DMS 273 (cell line): ENCODE results near the gene PLPP4.

ENCODE experiments used
- DNase-seq: peaks from one replicate; lab custom pipeline; 2025; ENCODE audit not compliant: unreplicated experiment; lab: John Stamatoyannopoulos, UW

The PLPP4 gene

GRCh38 chr10:120607016-120607709 lies 150.1 kb downstream of the PLPP4 start:
- DNase-seq: no peak

DNA sequence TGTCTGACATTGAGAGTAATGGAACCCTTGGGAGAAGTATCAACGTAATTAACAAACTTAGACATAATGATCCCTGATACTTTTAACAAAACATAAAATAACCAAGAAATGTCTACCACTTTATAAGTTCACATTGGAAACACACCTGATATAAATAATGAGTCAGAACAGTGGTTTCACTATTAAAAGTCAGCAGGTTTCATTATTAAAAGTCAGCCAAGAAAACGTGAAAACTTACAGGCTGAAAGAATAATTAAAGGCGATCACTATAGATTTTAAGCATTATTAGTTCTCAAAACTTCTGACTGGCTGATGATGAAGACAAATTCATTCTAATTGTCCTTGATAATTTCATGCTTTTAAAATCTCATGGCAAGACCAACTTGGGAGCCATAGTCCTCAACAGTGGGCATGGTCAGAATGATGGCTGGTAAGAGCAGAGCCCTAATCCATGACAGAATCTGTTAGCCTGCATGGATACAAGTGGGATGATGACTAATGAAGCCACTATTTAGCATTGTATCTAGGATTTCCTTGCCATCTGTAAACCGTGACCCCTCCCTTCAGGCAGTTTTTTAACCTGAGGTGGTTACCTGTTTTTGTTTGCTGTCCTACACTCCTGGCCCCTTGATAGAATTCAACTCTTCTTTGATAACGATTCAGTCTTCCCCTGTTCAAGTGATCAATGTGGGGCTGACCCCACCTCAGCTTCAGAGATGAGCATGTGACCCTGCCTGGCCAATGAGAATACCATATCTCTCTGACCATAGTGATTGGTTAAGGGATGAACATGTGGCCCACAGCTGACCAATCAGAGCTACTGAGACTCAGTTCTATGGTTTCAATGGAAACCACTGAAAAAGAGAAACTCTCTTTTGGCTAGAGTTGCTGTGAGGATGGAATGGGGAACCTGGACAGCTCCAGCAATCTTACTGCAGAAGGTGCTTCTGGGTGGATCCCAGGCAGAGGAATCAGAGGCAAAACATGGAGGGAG lies 151.0 kb downstream of the PLPP4 start:
- no peak for DNase-seq

DNA sequence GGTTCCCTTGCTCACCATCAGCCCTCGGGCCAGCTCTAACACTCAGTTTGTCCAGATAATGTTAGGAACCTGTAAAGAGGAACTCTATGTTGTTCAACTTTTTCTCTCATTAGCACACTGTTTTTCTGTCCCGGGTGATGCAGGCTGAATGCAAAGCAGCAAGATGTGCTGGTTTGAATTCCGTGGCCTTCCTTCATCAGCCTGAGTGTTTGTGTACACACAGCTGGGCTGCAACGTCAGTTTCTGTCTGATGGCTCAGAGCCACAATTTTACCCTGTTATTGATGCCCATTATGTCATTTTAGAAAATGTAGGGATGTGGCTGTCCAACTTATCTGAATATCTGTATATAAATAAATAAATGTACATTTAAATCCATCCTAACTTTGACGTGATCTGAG lies 152.0 kb downstream of the PLPP4 start:
- peak; percentile 1 for DNase-seq

DNA sequence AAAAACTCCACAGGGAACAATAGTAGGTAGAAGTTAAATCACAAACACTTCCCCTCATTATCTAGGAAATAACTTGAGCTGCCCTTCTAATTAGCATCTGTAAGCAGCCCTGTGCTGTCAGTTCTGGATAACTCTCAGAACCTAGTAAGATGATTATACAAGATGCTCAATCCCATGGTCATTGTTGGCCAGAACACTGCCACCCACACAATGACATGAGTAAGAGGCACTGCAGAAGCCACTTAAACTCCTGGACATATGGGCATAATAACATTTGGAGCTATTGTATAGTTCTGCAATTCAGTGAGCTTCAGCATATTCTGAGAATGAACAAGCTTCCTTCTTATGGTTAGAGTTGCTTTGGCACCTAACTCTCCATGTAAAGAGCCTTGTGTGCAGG lies 153.8 kb downstream of the PLPP4 start:
- DNase-seq: no peak

GRCh38 chr10:120612756-120613155 lies 155.7 kb downstream of the PLPP4 start:
- DNase-seq: no peak

DNA sequence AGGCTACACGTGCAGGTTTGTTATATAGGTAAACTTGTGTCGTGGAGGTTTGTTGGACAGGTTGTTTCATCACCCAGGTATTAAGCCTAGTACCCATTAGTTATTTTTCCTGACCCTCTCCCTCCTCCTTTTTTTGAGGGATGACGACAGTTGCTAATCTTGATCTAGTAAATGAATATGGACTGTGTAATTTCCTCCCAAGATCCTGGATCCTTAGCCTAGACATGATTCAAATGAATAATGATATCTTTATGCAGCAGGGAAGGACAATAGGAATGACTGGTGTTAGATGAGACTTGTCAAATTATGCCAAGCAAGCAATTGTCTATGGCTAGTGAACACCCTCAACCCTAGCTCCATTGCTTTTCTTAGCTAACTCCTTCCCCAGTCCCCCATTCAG lies 156.2 kb downstream of the PLPP4 start:
- no peak for DNase-seq

- DNase-seq: no peak
Measured at GRCh38 chr10:120614680-120615079, 157.7 kb downstream of the PLPP4 start.

DNA sequence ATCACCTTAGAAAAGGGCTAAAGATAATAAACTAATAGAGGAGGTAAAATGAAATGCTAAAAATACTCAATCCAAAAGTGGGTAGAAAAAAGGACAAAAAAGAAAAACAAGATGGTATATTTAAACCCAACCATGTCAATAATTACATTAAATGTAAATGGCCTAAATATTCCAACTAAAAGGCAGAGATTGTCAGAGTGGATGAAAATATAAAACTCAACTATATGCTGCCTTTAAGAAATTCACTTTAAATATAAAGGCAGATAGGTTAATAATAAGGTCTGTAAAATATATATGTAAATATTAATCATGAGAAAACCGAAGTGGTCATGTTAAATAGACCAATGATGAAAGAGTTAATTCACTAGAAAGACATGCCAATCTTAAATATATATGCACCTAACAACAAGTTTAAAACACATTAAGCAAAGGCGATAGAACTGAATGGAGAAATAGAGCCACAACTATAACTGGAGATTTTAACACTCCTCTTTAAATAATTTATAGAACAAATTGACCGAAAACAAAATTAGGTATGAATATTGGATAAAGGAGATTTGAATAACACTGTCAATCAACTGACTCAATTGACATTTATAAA lies 159.4 kb downstream of the PLPP4 start:
- DNase-seq: no peak

DNA sequence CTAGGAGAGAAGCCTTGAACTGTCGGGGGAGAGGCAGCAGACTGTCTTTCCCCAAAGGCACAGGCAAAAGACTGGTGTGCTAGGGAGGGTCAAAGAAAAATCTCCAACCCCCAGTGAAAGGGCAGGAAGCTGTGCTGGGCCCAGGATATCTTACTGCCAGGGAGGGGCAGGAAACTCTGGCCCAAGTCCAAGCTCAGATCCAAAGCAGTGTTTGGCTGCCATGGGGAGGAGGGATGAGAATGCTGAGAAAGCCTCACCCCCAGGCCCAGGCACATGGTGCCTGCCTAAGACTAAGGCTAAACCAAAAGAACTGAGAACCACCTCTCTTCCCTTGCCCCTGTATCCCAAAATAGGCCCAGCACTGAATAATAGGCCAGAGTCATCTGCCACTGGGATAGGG lies 171.2 kb downstream of the PLPP4 start:
- no peak for DNase-seq

- DNase-seq: no peak
Measured at GRCh38 chr10:120630266-120630665, 173.2 kb downstream of the PLPP4 start.

DNA sequence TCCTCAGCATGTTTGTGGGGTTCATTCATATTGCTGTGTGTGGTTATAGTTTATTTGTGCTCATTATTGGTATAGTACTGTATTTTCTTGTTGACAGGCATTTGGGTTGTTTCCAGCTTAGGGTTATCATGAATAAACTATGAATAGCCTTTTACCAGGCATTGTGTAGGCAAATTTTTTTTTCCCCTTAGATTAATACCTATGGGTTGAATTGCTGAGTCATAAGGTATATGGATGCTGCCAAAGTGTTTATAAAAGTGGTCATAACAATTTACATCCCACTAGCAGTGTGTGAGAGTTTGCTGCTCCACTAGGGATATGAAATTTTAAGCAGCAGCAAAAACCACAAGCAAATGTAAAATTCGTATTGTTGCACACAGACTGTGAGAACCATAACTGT lies 175.0 kb downstream of the PLPP4 start:
- DNase-seq: no peak

GRCh38 chr10:120632942-120633341 lies 175.9 kb downstream of the PLPP4 start:
- DNase-seq: no peak

DNA sequence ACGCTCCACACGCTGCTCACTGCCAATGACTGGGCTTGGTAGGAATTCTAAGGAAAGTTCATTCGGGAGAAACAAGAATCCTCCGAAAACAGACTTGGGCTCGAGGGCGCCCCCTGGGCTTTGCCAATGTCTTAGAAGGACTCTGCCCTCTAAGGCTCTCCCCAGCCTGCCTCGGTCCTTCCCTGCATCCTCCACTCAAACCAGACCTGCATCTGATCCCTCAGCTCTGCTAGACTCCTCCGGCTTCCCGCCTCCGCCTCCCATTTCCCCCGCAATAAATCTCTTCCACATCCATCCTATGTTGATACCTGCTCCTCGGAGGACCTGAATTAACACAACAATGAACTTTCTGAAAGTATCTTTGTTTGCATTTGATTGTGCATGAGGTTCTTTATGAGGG lies 177.6 kb downstream of the PLPP4 start:
- peak; percentile 15 for DNase-seq
